Activated naive CD8-positive, alpha-beta T cell treated with anti-CD3 and anti-CD28 coated beads, Interleukin-2, amount 50 U/mL, for 16 hours (primary cell): ENCODE measurements around the gene BCL2L12.
A peak's percentile ranks its signal among the peaks of the same experiment; 100 is the strongest.

Experiments
- DNase-seq: peaks from one replicate; pipeline ENCODE4 v3.0.0-alpha.2; 2020; ENCODE audit warnings: low read depth, low spot score

Gene BCL2L12

DNA sequence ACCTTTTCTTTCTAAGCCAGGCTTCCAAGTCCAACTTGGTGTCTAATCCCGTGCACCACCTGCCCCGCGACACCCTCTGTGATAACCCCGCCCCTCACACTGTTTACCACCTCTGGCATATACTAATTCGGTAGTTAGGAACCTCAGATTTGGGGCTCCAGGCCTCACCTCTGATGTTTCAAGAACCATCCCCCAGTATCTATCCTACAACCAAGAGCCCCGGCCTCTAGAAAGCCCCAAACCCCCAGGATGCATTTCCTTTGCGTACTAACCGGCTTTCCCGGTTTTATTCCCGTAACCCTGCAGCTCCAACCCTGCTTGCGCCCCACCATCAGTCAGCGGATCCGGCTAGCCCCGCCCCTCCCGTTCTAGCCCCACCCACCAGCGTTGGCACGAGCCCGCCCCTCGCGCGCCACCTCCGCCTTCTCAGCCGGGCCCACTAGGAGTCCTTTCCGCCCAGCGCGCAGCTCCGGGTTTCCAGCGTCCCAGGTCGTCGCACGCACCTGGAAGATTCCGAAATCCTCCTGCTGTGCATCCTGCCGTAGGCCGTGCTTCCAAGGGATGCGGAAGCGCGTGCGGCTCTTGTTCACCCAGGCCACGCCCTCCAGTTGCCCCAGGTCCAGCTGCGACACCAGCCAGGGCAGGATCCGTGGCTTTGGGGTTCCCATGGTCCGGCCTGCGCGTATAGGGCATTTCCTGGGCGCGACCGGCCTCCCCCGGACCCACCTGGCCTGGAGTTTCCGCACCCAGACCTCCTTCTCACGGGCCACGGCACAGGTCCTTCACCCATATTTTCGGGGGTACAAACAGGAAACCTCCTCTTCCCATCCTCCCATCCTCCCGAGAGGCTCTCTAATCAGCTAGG lies 1.3 kb upstream of the BCL2L12 start:
- peak; percentile 74 for DNase-seq

DNA sequence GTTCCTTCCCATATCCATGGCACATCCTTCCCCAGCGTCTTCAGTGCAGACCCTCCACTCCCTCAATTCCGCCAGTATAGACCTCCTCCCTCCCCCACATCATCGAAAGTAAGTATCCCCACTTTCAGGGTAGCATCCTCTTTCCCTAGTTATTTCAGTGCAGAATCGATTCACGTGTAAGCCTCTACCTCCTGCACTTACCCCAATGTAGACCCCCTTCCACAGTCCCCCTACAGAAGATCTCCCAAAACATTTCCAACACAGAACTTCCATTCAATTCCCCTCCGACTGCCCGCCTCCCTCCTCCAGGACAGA lies 740 bp upstream of the BCL2L12 start:
- no peak for DNase-seq

DNA sequence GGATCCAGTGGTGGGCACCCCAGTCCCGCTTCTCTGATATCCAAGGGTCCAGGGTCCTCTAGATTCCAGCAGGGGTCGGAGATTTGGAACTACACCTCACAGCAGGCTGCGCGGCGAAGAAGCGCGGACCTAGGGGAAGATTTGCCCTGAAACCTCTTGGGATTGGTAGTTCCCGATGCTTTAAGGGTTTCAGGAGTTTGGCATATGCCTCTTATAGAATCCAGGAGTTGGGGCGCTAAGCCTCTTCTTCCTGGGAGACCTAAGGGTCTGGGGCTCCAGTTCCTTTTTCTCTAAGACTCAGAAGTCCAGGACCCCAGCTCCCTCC lies 349 bp downstream of the BCL2L12 start:
- no peak for DNase-seq

DNA sequence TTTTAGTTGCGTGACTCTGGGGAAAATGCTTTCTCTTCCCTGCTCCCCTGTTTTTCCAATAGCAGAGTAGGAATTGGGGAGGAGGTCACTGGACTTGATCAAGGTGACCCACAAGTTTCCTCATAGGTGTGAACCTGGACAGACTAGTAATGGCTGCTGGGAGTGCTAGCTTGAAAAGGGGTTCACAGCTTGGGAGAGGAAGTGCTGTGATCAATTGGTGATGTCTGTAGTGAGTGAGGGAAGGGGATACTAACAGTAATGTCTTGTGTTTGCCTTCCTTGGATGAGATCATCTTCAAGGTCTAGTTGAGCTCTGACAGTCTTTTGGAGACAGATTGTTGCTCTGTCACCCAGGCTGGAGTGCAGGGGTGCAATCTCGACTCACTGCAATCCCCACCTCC lies 1.7 kb downstream of the BCL2L12 start:
- no peak for DNase-seq

DNA sequence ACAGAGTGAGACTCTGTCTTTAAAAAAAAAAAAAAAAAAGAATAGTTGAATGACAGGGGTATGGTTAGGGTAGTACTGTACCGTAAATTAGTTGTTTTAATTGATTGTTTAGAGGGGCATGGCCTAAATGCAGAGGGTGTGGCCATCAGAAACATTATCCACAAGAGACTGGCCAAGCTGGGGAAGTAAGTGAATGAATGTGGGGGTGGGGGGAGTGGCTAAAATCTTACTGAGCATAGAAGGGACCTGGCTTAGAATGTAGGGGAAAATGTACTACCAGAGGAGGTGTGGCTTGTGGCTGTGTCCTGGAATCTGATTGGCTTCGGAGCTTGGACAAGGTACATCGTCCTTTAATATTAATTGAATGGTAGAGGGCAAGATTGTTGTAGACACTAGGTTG lies 3.8 kb downstream of the BCL2L12 start:
- no peak for DNase-seq

DNA sequence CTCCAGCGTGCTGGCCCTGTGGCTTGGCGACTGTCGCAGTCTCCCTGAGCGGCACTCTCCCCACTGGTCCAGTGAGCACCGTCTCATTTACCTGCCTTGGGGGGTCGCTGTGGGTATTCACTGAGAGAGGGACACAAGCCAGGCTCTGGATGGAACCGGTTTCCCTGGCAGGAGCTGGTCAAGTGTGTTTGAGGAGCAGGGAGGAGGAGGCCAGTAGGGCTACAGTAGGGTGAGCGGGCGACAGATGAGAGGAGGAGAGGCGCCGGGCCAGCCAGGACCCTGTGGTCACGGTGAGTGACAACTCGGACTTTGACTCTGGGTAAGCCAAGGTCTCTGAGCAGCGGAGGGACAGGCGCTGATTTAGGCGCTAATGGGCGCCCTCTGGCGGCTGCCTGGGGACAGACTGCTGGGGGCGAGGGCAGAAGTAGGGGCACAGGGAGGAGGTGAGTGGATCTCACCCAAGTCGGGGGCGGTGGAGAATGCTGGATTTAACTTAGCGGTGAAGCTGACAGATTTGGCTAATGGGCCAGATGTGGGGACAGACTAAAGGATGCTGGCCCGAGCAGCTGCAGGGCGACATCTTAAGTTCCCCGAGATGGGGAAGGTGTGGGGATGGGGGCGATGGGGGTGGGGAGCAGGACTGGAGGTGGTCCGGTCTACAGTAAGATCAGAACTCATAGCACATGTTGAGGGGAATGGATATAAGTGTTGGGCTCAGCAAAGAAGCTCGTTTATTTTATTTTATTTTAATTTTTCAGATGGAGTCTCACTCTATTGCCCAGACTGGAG lies 6.6 kb downstream of the BCL2L12 start:
- DNase-seq, result peak; percentile 58

DNA sequence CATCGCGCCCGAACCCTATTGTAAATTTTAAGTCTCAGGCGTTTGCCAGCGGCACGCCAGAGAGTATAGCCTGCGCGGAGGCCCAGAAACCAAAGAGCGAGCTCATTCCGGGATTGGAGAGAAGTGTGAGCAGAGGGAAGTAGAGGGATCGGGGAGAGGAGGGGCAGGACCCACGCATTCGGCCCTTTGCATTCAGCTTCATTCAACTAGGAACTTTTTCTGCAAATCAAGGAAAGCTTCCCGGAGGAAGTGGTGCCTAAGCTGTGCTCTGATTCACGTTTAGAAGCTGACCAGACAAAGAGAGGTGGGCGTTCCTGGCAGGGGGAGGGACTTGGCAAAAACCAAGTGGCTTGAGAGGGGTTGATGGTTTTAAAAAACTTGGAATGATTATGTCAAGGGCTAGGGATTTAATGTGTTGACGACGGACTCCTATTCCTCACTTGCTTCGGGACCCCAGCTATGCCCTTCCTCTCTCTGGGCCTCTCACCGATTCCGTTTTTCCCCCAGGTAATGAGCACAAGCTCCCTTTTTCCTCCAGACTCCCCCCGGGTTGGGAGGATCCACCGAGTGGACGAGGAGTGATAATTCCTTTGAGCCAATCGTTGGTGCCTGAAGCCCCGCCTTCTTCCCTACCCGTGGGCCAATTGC lies 10.5 kb downstream of the BCL2L12 start:
- DNase-seq, result no peak

DNA sequence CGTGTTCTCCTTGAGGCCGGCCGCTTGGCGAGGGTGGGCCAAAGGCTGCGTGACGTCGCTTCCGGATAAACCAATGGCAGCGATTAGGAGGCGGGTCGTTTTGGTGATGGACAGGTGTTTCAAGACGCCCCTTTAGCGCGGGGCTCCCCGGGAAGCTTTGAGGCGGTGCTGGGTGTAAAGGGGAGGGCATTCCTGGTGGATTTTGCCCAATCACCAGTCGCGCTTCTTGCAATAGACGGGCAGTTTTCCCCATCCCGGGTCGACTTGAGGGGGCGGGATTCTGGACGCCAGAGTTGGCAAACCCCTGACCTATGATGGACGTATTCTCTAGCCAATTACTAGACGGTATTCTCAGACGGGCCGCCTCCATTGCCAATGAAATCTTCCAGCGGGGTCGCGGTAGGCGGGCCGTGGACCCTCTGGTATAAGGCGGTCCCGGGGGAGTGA lies 11.1 kb downstream of the BCL2L12 start:
- DNase-seq, result peak; percentile 98

DNA sequence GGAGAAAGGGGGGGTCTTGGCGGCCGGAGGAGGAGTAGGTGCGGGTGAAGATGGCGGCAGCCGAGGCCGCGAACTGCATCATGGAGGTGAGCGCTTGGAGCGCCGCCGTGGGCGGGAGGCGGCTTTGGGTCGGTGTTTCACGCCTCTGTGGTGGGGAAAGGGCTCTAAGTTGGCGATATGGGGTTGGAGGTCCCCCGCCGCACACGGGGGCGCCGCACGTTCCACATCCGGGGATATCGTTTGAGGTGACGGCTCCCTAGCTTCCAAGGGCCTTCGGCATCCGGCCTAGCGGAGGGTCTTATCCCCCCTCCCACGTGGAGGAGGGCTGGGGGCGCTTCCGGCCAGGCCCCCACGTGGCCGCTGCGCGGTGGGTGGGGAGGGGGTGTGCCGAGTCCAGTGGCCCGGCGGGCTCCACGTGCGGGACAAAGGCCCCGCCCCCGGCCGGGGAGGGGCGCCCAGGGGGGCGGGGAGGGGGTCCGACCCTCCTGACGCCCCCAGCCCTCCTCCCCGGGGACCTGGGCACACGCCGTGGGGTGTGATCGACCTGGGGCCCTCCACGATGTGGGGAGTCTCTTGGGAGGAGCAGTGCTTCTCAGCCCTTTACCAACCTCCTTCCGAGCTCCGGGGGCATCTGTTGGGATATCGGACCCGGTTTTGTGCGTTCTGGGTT lies 11.6 kb downstream of the BCL2L12 start, which contains the start of gene PRMT1:
PRMT1 (plus strand) TSS at position 41 of the 670 bp plus-strand sequence; CDS start at position 51, 10 bp downstream.
- no peak for DNase-seq

DNA sequence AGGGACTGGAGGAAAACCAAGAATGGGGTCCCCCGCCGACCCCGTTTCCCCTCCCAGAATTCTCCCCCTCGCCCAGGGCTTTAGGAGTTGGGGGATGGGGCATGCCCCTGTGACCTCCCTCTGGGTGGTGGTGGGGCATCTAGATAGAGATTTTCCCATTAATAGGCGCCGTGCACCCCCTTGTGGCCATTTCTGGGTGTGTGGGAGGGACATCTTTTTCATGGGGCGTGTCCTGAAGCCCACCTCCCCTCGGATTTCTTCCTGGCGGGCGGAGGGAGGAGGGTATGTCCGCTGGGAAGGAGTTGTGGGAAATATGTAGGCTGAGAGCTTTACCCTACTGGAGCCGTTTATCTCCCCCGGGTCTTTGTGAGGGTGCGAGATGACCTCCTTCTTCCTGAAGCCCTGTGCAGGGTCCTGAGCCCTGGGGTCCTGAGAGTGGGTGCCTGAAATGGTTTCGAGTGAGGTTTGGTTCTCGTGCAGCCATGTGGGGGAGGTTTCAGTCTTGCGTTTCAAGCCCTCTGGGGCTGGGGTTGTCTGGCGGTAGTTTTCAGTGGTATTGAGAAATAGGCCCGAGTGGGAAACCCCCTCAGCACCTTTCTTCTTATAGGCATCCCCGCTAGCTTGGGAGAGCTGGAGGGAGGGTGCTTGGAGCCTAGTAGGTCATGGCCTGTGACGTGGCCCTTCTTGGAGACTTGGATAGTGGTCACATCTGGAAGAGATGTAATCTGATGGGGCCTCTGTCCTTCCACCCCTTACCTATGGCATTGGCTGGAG lies 12.4 kb downstream of the BCL2L12 start:
- DNase-seq, result peak; percentile 68

DNA sequence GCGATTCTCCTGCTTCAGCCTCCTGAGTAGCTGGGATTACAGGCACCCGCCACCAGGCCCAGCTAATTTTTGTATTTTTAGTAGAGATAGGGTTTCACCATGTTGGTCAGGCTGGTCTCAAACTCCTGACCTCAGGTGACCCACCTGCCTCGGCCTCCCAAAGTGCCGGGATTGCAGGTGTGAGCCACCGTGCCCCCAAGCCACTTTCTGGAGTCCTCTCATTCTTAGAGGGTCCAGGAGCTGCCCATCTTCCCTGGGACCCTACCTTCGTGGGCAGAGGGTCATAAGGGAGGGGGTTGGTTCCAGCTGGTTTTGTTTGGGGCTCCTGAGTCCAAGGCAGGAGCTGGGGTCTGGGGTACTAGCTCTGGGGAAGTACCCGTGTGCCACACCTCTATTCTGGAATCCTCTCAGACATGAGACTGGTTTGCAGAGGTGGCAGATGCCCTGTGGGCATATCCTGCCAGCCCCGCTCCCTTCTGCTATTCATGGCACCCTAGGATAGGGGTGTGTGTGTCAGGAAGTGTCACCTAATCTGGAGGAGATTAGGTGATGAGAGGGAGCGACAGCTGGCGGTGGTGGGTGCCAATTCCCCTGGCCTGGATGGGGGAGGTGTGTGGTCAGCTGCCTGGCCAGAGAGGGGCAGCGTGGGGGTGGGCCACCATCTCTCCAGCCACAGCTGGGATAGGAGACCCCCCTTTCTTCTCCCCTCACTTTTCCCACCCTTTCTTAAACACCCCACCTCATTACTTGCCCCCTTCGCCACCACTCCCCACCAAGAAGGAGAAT lies 13.4 kb downstream of the BCL2L12 start:
- no peak for DNase-seq

DNA sequence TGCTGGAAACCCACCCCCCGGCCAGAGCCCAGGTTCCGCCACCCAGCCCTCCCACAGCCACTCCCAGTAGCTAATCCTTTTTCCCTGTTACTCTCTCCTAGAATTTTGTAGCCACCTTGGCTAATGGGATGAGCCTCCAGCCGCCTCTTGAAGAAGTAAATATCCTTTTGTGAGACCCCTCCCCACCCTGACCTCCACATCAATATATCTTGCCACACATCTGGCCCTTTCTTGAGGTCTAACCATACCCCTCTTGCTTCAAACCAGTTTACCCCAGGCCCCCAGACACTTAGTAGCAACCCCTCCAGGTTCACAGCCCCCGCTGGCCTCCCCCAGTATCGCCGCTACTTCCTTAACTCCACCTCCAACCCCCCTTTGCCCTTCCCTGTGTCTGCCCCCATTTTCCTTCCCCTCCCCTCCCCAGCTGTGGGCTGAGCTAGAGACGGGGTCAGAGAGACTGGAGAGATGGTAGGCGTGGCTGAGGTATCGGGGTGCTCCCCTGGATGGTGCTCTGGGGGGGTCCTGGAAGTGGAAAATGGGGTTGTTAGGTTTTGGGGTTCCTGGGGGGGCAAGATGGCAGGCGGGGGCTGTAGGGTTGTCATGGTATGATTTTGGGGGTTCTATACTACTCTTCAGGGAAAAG lies 14.2 kb downstream of the BCL2L12 start:
- no peak for DNase-seq

DNA sequence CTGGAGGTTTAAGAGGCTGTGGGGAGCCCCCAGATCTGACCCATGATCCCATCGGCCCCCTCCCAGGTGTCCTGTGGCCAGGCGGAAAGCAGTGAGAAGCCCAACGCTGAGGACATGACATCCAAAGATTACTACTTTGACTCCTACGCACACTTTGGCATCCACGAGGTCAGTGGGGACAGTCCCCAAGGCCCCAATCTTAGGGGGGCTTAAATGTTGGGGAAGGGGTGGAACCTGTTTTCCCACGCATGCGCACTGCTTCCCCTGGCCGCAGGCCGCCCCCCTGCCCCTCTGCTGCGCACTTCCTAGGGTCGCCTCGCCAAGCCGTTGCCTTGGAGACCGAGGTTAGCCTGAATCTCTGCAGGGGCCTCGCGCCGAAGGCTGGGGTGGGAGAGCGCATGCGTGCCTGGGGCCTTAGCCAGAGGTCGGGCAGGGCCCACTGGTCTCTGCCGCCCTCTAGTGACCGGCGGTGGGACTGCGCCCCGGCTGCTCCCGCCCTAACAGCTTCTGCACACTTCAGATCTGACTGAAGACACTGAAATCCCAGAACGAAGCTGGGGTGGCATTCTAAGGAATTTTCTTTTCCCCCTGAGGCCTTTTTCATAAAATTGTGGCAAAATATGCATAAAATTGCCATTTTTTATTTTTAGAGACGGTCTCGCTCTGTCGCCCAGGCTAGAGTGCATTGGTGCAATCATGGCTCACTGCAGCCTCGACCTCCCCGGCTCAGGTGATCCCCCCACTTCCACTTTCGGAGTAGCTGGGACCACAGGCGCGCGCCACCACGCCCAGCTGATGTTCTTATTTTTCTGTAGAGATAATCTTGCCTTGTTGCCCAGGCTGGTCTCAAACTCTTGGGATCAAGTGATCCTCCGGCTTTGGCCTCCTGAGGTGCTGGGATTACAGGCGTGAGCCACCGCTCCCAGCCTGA lies 15.0 kb downstream of the BCL2L12 start:
- peak; percentile 92 for DNase-seq

DNA sequence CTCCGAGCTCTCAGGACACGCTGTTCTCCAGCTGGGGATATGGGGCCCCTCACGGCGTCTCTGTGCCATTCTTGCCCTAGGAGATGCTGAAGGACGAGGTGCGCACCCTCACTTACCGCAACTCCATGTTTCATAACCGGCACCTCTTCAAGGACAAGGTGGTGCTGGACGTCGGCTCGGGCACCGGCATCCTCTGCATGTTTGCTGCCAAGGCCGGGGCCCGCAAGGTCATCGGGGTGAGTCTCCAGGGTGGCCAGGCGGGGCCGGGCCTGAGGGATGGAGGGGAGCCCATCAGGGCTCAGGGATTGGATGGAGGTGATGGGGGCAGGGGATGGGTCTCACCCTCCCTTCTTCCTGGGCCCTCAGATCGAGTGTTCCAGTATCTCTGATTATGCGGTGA lies 16.1 kb downstream of the BCL2L12 start:
- DNase-seq, result no peak

DNA sequence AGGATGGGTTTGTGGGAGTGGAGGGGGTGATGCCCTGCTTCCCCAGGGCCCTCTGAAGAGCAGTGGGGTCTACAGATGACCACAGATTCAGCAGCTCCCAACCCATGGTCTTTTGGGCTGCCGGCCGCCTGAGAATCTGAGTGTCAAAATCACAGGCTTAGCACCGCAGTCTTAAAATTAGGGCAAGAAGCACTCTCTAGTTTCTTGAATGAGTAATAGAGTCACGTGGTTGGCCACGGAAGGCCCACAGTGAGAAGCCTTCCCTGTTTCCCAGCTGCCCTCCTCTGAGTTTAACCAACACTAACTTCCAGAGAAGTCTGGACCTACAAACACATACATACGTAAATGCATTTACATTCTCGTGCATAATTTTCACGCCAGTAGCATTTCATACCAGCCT lies 16.5 kb downstream of the BCL2L12 start:
- no peak for DNase-seq

DNA sequence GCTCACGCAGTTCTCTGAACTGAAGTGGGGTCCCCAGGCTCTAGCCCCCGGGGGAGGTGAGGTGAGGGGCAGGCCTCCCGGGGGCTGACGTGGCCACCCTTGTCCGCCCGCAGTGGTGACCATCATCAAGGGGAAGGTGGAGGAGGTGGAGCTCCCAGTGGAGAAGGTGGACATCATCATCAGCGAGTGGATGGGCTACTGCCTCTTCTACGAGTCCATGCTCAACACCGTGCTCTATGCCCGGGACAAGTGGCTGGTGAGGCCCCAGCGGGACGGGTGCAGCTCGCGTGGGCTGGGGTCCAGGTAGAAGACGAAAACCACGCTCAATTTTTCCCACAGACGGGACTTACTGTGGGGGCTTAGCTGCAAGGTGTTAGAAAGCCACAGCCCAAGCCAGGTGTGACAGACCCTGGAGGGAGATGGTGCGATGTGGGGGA lies 18.1 kb downstream of the BCL2L12 start:
- no peak for DNase-seq

DNA sequence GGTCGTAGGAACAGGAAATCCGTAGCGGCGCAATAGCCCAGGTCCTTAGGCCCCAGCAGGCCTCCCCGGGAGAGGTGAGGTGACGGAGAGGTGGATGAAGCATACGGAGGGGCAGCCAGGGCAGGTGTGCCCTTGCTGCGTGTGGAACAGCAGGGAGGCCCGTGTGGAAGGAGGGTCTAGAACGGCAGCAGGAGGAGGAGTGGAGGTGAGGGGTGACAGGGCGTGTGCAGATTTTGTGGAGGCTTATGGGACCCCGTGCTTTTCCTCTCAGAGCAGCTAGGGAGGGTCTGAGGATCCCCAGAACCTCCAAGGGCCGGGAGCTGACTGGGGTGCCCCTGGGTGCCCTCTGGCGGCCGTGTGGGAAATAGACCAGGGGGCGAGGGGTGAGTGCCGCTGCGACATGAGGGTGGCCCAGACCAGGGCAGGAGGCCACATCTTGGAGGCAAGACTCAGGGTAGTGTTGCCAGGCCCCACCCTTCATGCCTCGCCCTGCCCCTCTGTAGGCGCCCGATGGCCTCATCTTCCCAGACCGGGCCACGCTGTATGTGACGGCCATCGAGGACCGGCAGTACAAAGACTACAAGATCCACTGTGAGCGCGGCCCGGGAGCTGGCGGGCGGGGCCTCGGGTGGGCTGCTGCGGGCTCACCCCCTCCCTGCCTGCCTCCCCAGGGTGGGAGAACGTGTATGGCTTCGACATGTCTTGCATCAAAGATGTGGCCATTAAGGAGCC lies 18.7 kb downstream of the BCL2L12 start:
- no peak for DNase-seq

DNA sequence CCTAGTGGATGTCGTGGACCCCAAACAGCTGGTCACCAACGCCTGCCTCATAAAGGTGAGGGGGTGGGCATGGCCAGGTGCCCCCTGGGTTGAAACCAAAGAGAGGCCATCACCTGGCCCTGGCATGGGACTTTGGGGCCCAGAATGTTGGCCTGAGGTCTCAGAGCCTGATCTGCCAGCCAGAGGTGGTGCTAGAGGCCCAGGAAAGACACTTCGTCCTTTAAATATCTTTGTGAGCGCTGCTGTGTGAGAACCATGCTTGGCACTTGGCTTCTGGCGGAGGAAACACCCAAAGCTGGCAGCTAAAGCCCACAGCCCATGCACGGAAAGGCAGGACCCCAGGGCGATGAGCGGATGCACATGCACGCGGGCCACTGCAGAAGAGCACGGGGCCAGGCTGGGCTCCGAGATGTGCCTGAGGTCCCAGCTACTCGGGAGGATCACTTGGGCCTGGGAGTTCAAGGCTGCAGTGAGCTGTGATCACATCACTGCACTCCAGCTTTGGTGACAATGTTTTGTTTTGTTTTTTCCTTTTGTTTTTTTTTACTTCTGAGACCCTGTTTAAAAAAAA lies 19.3 kb downstream of the BCL2L12 start:
- DNase-seq, result no peak
